ENCODE measurements around the gene ANKRD11.

- no peak for TF ChIP-seq CTCF (conservative IDR thresholded peaks at IDR 0.05 in 1 of 2, IDR thresholded peaks at IDR 0.05 in 1 of 2; ENCODE audit: low read depth in 1 of 2, low read length in 2 of 2)
- no peak for TF ChIP-seq EZH2 (IDR thresholded peaks at IDR 0.05; ENCODE audit: low read length, missing control alignments)
These were observed 178.2 kb downstream of the ANKRD11 start for GRCh38 chr16:89312194-89312593.
